K562 (cell line): ENCODE measurements around the gene SGK1. TPM values are rescaled to one million over a fixed set of nuclear protein-coding genes. Genes with fewer than 3 reads are reported as not detected.

Experiments
- CEBPB ChIP-seq: fragments of 450-650 bp; IDR thresholded peaks from 2 replicates; pipeline ENCODE4 v1.6.1; 2016; ENCODE audit warnings: missing genetic modification characterization, missing compliant biosample characterization
- DPF2 ChIP-seq: fragments of 450-650 bp; IDR thresholded peaks from 2 replicates; pipeline ENCODE4 v1.6.1; 2016
- EP300 ChIP-seq: IDR thresholded peaks from 2 replicates; pipeline ENCODE4 v1.6.1; 2012; ENCODE audit warnings: low read length, improper control_type of control experiment
- EP400 ChIP-seq: fragments of 450-650 bp; IDR thresholded peaks from 2 replicates; pipeline ENCODE4 v1.6.1; 2017; ENCODE audit warnings: antibody characterized with exemption, mild to moderate bottlenecking, moderate library complexity
- JUND ChIP-seq, 2 experiments: IDR thresholded peaks; 2 replicates in 1 of 2; 3 replicates in 1 of 2; pipeline ENCODE4 v1.6.1; 2011; ENCODE audit warnings: borderline replicate concordance in 2 of 2, low read depth in 2 of 2, low read length in 2 of 2, improper control_type of control experiment in 1 of 2, missing biosample characterization in 1 of 2, missing genetic modification characterization in 1 of 2, missing genetic modification reagents in 1 of 2
- MEF2A ChIP-seq: IDR thresholded peaks from 2 replicates; pipeline ENCODE4 v1.6.1; 2011; ENCODE audit warnings: low read depth, mild to moderate bottlenecking, low read length, moderate library complexity; ENCODE audit not compliant: control insufficient read depth
- SFPQ ChIP-seq: fragments of 200-400 bp; formaldehyde crosslinking; IDR thresholded peaks from 2 replicates; pipeline ENCODE4 v1.6.1; 2017; ENCODE audit warnings: mild to moderate bottlenecking, low read depth, low read length, moderate library complexity
- SPI1 ChIP-seq: IDR thresholded peaks from 2 replicates; pipeline ENCODE4 v1.6.1; 2011; ENCODE audit warnings: low read depth, low read length, control low read depth, borderline replicate concordance
- STAT5A ChIP-seq: IDR thresholded peaks from 2 replicates; pipeline ENCODE4 v1.6.1; 2012; ENCODE audit warnings: low read length, inconsistent platforms, borderline replicate concordance
- VEZF1 ChIP-seq: fragments of 200-800 bp; sonication (Bioruptor generic); IDR thresholded peaks from 2 replicates; pipeline ENCODE4 v1.6.1; 2017; ENCODE audit warnings: missing genetic modification characterization, missing compliant biosample characterization
- ZBTB33 ChIP-seq: sonication (generic); formaldehyde crosslinking; IDR thresholded peaks from 2 replicates; pipeline ENCODE4 v1.8.1; 2023; ENCODE audit warnings: mild to moderate bottlenecking, missing genetic modification reagents
- ZNF175 ChIP-seq: fragments of 200-800 bp; sonication (Bioruptor generic); IDR thresholded peaks from 2 replicates; pipeline ENCODE4 v1.6.1; 2016; ENCODE audit warnings: low read depth, mild to moderate bottlenecking, missing genetic modification characterization, missing compliant biosample characterization
- ZNF639 ChIP-seq, 2 experiments: fragments of 200-800 bp in 1 of 2; sonication (Bioruptor generic) in 1 of 2; sonication (generic) in 1 of 2; formaldehyde crosslinking in 1 of 2; IDR thresholded peaks in 1 of 2; conservative IDR thresholded peaks in 1 of 2; 2 replicates each; pipeline versions ENCODE4 v1.5.0 to v1.6.1; 2016 to 2020; ENCODE audit warnings: missing compliant biosample characterization in 1 of 2, missing genetic modification characterization in 1 of 2, missing genetic modification reagents in 1 of 2
- ZNF76 ChIP-seq: fragments of 250-450 bp; sonication (Bioruptor Pico); IDR thresholded peaks from 2 replicates; pipeline ENCODE4 v1.4.0; 2020; ENCODE audit warnings: mild to moderate bottlenecking, moderate library complexity, borderline replicate concordance
- polyA plus RNA-seq, 8 experiments: library from polyadenylated mRNA; depleted of rRNA in 4 of 8; stranded (reverse) in 5 of 8; unstranded in 3 of 8; fragments of >200 nt; fragmentation: Nextera tagmentation in 2 of 8; fragmentation: Illumina TruSeq in 1 of 8; extraction: Ambion mirVana in 2 of 8; extraction: Trizol in 1 of 8; gene quantifications; 2 replicates each; pipeline versions ENCODE4 v1.2.1 to v1.2.3, GENCODE V29; 2011 to 2014; ENCODE audit warnings: inconsistent platforms in 1 of 8, missing spikeins in 1 of 8
- total RNA-seq, 7 experiments: library from RNA; depleted of rRNA in 6 of 7; stranded (reverse); fragments of >200 nt in 6 of 7; fragmentation: Illumina TruSeq in 2 of 7; extraction: Trizol in 2 of 7; gene quantifications; 2 replicates each; pipeline versions ENCODE4 v1.2.1 to v1.2.3, GENCODE V29; 2011 to 2021; ENCODE audit warnings: low replicate concordance in 1 of 7

SGK1 gene
- total and polyA plus RNA-seq, 9 of the 15 experiments (the other 6 are each of a cell fraction or from before 2014, with no cell fraction given), result 3.5 to 7.2 (median 3.9) TPM

GRCh38 chr6:134235937-134236751 is 81.8 kb downstream of the SGK1 start (continued):
- TF ChIP-seq STAT5A (peak; percentile 62; the same call in 1 of the 2 replicates), ZNF76 (CRISPR knock-in tag) (no peak), MEF2A (peak; percentile 98), VEZF1 (CRISPR knock-in tag) (0 out of 2 replicates have a peak, but pooled peaks have one; percentile 17), SFPQ (no peak), EP400 (peak; percentile 36; the same call in 1 of the 2 replicates), JUND (IDR thresholded peaks at IDR 0.05; ENCODE audit: borderline replicate concordance, low read depth, low read length) (peak; percentile 87; the same call in 1 of the 2 replicates), JUND (tag; IDR thresholded peaks at IDR 0.05; ENCODE audit: borderline replicate concordance, low read depth, low read length) (peak; percentile 78; the same call in 1 of the 3 replicates), CEBPB (tag) (peak; percentile 29; the same call in 1 of the 2 replicates), SPI1 (peak; percentile 48; the same call in 1 of the 2 replicates), ZNF639 (CRISPR knock-in tag; conservative IDR thresholded peaks at IDR 0.05 in 1 of 2, IDR thresholded peaks at IDR 0.05 in 1 of 2) (0 out of 4 replicates have a peak, but pooled peaks of 1 of the 2 experiments have one; percentile 34), ZNF175 (CRISPR knock-in tag) (peak; percentile 45; the same call in 1 of the 2 replicates), DPF2 (peak; percentile 65; the same call in 1 of the 2 replicates), EP300 (peak; percentile 42; the same call in 1 of the 2 replicates), ZBTB33 (CRISPR knock-in tag) (0 out of 2 replicates have a peak, but pooled peaks have one; percentile 32)
